OCI-LY1 (cell line): ENCODE results near the gene EFNA3.

Experiments used
- H2AFZ ChIP-seq: fragments of 200-600 bp; sonication (generic), shearing (Covaris generic); 2 replicates; pipeline ENCODE4 v1.6.0; 2014; ENCODE audit warnings: antibody characterized with exemption, mild to moderate bottlenecking, low read length
- H3F3A ChIP-seq: fragments of 200-600 bp; sonication (generic), shearing (Covaris generic); 2 replicates; pipeline ENCODE4 v1.6.0; 2014; ENCODE audit warnings: mild to moderate bottlenecking, antibody characterized with exemption, low read length, moderate library complexity; ENCODE audit not compliant: insufficient read depth
- H3K27ac ChIP-seq: fragments of 200-600 bp; sonication (generic); 2 replicates; pipeline ENCODE4 v1.5.1; 2014; ENCODE audit warnings: low read length, mixed run types, mild to moderate bottlenecking, low read depth; ENCODE audit not compliant: poor library complexity, severe bottlenecking
- H3K27me3 ChIP-seq: fragments of 200-600 bp; sonication (generic); 2 replicates; pipeline ENCODE4 v1.6.0; 2014; ENCODE audit warnings: antibody characterized with exemption, mild to moderate bottlenecking, low read length, moderate library complexity; ENCODE audit not compliant: insufficient read depth
- H3K36me3 ChIP-seq: fragments of 200-600 bp; sonication (generic); 2 replicates; pipeline ENCODE4 v1.6.1; 2014; ENCODE audit warnings: mild to moderate bottlenecking, antibody characterized with exemption, low read length, moderate library complexity, mixed read lengths; ENCODE audit not compliant: insufficient read depth
- H3K4me1 ChIP-seq: fragments of 200-600 bp; sonication (generic); 2 replicates; pipeline ENCODE4 v1.5.1; 2014; ENCODE audit warnings: mild to moderate bottlenecking, low read length, moderate library complexity; ENCODE audit not compliant: insufficient read depth, severe bottlenecking
- H3K4me2 ChIP-seq: fragments of 200-600 bp; sonication (generic), shearing (Covaris generic); 2 replicates; pipeline ENCODE4 v1.6.1; 2014; ENCODE audit warnings: low read length
- H3K4me3 ChIP-seq: fragments of 200-600 bp; sonication (generic); 2 replicates; pipeline ENCODE4 v1.5.1; 2014; ENCODE audit warnings: low read length, low read depth, mild to moderate bottlenecking, mixed read lengths; ENCODE audit not compliant: poor library complexity, severe bottlenecking
- H3K79me2 ChIP-seq: fragments of 200-600 bp; shearing (Covaris generic); 2 replicates; pipeline ENCODE4 v1.6.1; 2016; ENCODE audit warnings: mixed run types, low read length, mixed read lengths; ENCODE audit not compliant: insufficient read depth
- H3K9ac ChIP-seq: fragments of 200-600 bp; sonication (generic), shearing (Covaris generic); 2 replicates; pipeline ENCODE4 v1.6.1; 2014; ENCODE audit warnings: mild to moderate bottlenecking, low read length, mixed read lengths
- H3K9me2 ChIP-seq: fragments of 200-600 bp; sonication (generic), shearing (Covaris generic); 2 replicates; pipeline ENCODE4 v1.6.1; 2014; ENCODE audit warnings: low read depth, mild to moderate bottlenecking, low read length, mixed read lengths
- H3K9me3 ChIP-seq: fragments of 200-600 bp; shearing (Covaris generic); 2 replicates; pipeline ENCODE4 v1.6.1; 2014; ENCODE audit warnings: low read length, mixed read lengths
- H4K20me1 ChIP-seq: fragments of 200-600 bp; sonication (generic), shearing (Covaris generic); 2 replicates; pipeline ENCODE4 v1.6.0; 2016; ENCODE audit warnings: mild to moderate bottlenecking, low read length; ENCODE audit not compliant: insufficient read depth
- CTCF ChIP-seq: fragments of 200-600 bp; sonication (generic), shearing (Covaris generic); IDR thresholded peaks from 2 replicates; pipeline ENCODE4 v1.5.1; 2017; ENCODE audit warnings: mild to moderate bottlenecking, antibody characterized with exemption, low read length, moderate library complexity, mixed read lengths
- EZH2 ChIP-seq: fragments of 200-600 bp; sonication (generic), shearing (Covaris generic); IDR thresholded peaks from 2 replicates; pipeline ENCODE4 v1.8.0; 2017; ENCODE audit warnings: borderline replicate concordance, mixed run types, mild to moderate bottlenecking, antibody characterized with exemption, low read length, moderate library complexity, mixed read lengths

The EFNA3 gene

GRCh38 chr1:155105604-155106011, 27.0 kb downstream of the EFNA3 start:
- Histone ChIP-seq H3K27ac (no peak overlapping the region), H3K9me2 (no peaks in the 10 kb centered on the region), H3K9ac (no peak overlapping the region), H3K36me3 (no peaks in the 10 kb centered on the region), H4K20me1 (no peaks in the 10 kb centered on the region), H3K79me2 (no peaks in the 10 kb centered on the region), H2AFZ (no peak overlapping the region), H3K4me2 (no peak overlapping the region), H3K9me3 (no peaks in the 10 kb centered on the region), H3K4me3 (no peak overlapping the region), H3K4me1 (no peaks in the 10 kb centered on the region), H3F3A (no peaks in the 10 kb centered on the region), H3K27me3 (peaks cover 4% of the 10 kb centered on the region)
- TF ChIP-seq EZH2 = no peak
- no peak for TF ChIP-seq CTCF

- TF ChIP-seq EZH2 (no peak), CTCF (no peak)
- Histone ChIP-seq H3K9ac (no peak overlapping the region), H3K79me2 (no peaks in the 10 kb centered on the region), H3K4me2 (no peak overlapping the region), H3F3A (no peaks in the 10 kb centered on the region), H3K27me3 (no peaks in the 10 kb centered on the region; the same call in none of the 2 replicates), H3K36me3 (no peaks in the 10 kb centered on the region), H3K4me3 (no peak overlapping the region), H3K9me3 (no peaks in the 10 kb centered on the region), H3K9me2 (no peaks in the 10 kb centered on the region), H3K27ac (no peak overlapping the region), H2AFZ (no peak overlapping the region), H4K20me1 (no peaks in the 10 kb centered on the region), H3K4me1 (no peaks in the 10 kb centered on the region)
Measured at GRCh38 chr1:155106862-155107261, 28.2 kb downstream of the EFNA3 start.

GRCh38 chr1:155107309-155108264, 28.9 kb downstream of the EFNA3 start:
- Histone ChIP-seq H2AFZ (no peak overlapping the region), H3K9me3 (no peaks in the 10 kb centered on the region), H3K79me2 (no peaks in the 10 kb centered on the region), H3F3A (no peaks in the 10 kb centered on the region), H3K9ac (no peak overlapping the region), H3K4me2 (no peak overlapping the region), H3K27ac (no peak overlapping the region), H3K36me3 (no peaks in the 10 kb centered on the region), H3K27me3 (no peaks in the 10 kb centered on the region; the same call in 1 of the 2 replicates), H3K4me3 (no peak overlapping the region), H4K20me1 (no peaks in the 10 kb centered on the region), H3K9me2 (no peaks in the 10 kb centered on the region), H3K4me1 (no peaks in the 10 kb centered on the region)
- TF ChIP-seq EZH2 = no peak
- TF ChIP-seq CTCF = no peak
